AG08396 (cell line): Measurements from ENCODE around the gene IFI27L1.

Experiments used
- DNase-seq: peaks from one replicate; pipeline ENCODE4 v3.0.0; 2012; ENCODE audit warnings: low spot score, mixed read lengths

IFI27L1 gene

GRCh38 chr14:94132285-94132887 lies 51.3 kb downstream of the IFI27L1 start:
- DNase-seq, result peak; percentile 49

GRCh38 chr14:94135476-94135875 lies 54.4 kb downstream of the IFI27L1 start:
- DNase-seq, result no peak

DNA sequence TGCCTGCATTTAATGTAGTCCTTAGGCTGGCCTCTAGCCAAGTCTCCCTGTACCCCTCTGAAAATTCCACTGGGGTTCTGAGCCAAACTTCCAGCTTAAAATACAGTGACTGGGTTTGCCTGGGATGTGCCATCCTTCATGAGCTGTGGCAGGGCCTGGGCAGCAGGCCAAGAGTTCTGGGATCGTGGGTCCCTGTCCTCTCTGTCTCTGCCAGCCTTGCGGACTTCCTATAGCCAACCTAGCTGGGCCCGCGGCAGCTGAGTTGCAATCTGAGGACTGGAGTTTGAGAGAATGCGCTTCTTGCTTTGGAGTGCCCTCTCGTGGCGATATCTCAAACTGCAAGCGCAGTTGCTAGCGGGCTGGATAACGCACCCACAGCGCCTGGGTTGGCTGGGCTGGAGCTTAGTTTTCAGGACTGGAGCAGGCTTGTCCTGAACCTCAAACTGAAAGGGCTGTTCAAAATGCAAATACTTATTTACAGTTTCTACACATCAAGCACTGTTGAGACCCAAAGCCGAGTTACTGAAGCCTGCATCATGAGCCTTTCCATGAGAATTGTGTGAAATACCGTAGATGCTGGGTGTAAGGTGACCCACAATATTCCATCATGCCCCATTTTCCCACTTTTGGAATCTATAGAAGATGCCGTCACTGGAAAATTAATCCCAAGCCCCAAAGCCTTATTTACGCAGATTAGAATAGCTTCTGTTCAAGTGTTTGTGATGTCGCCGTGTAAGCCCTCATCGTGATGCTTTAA lies 55.6 kb downstream of the IFI27L1 start:
- peak; percentile 84 for DNase-seq

DNA sequence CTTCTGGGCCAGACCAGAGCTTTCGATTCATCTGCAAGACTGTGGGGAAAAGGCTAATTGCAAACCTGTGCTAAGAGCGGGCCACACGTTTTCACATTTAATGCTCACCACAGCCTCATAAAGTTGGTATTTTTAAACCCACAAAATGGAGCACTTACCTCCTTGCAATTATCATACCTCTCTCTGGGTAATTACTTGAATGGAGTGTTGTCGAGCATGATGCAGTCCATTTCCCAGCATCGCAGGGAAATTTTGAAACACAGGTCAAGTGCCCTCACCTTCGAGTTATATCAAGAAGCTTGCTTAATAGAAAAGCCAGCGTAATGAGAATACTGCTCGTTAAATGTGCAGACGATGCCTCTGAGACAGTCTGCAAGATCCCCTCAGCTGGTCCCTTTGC lies 57.1 kb downstream of the IFI27L1 start:
- no peak for DNase-seq

GRCh38 chr14:94139006-94139405 lies 57.9 kb downstream of the IFI27L1 start:
- no peak for DNase-seq

DNA sequence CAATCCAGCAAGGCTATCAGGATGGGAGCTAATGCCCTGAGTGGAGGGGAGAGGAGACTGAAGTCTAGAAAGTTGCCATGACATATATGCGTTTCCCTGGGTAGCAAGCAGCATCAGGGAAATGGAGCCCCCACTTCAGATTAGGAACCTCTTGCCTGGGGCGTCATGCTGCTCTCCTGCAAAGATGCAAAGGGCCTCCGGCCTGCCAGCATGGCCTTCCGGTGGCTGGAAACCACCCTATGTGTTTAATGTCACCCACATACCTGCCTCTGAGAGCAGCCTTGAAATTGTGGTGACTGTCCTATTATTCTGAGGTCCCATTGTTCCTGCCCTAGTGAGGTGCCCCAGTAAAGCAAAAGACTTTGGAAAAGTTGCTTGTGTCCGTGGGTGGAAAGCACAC lies 58.3 kb downstream of the IFI27L1 start:
- DNase-seq, result no peak

DNA sequence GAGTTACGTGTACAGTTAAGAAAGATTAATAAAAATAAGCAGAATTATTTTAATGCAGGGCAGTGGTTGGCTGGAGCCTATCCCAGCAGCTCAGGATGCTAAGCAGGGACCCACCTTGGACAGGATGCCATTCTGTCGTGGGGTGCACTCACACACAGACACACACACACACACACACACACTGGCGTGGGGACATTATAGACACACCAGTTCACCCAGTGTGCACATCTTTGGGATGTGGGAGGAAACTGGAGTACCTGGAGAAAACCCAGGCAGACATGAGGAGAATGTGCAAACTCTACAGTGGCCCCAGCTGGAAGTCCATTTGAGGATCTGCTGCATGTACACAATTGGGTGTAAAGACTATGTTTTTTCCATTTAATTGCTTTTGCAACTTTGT lies 61.1 kb downstream of the IFI27L1 start:
- no peak for DNase-seq

DNA sequence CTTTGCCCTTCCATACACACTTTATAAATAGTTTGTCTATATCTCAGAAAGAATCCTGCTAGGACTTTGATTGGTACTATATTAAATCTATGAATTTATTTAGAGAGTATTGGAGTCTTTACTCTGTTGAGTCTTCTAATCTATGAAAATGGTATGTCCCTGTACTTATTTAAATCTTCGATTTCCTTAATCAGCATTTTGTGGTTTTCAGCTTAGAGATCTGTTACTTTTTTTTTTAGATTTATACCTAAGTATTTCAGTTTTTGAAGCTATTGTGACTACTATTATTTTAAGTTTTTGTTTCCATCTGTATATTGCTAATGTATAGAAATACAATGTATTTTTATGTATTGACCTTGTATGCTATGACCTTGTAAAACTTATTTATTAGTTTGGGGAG lies 61.7 kb downstream of the IFI27L1 start:
- no peak for DNase-seq

DNA sequence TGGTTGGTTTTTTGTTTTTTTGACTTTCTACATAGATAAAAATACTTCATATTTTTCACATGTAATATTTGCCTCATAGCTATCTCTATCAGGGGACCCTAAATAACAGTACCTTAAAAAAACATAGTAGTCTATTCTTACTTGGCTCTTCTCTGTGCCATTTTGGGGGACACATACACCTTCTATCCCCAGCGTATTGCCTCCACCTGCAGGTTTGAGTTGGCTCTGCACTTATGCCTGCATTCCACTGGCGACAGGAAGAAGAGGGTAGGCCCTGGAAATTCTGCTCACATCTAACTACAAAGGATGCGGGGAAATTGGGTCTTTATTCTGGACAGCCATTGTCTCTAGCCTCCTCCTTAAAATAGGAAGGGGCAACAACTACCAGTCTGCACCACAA lies 62.1 kb downstream of the IFI27L1 start:
- no peak for DNase-seq

- no peak for DNase-seq
These were observed 62.6 kb downstream of the IFI27L1 start for GRCh38 chr14:94143711-94144110.

- no peak for DNase-seq
These were observed 63.7 kb downstream of the IFI27L1 start for GRCh38 chr14:94144765-94145164.

DNA sequence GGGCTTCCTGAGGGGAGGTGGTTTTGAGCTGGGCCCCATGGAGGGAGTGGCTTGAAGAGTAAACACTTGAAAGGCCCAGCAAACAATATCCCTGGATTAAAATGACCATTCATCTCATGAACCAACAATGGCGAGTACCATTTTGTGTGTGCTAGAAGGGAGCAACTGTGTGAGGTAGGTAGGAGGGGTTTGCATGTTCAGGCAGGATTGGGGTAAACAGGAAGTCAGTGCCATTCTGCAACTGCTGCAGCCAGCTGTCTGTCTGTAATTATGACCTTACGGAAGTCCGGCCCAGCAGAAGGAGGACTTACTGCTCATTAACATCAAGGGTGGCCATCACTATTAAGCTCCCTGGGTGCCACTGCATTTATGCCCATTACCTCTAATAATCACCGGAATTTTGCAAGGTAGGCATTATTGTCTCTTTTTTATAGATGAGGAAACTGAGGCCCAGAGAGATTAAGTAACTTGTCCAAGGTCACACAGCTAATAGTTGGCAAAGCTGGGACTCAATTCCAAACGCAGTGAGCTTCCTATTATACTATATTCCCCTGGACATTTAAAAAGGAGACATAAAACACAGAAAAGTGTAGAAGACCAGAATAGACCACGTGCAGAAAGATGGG lies 64.9 kb downstream of the IFI27L1 start:
- no peak for DNase-seq
